NCI-H1694 (cell line): ENCODE data around the gene HAVCR2.

ENCODE experiments used
- DNase-seq: peaks from one replicate; lab custom pipeline; 2025; lab: John Stamatoyannopoulos, UW

HAVCR2 gene

GRCh38 chr5:157045601-157046000 lies 63.2 kb downstream of the HAVCR2 start:
- DNase-seq = no peak

GRCh38 chr5:157038568-157039187 lies 70.2 kb downstream of the HAVCR2 start:
- no peak for DNase-seq
